ENCODE data around the gene SPINK5.

DNA sequence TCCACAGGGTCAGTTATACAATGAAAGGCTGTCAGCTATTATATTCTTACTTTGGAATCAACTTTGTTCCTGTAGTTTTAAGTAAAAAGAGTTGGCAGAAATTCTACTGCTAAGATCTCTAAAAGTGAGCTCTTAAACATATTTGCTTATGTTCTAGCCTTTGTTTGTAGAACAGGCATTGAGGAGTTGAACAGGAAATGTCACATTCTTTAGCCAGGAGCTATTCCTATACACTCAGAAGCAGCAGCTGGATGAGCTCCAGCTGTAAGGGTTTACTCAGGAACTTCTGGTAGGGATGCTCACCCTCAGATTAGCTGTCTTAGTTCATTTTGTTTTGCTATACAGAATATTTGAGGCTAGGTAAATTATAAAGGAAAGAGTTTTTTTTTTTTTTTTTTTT lies 82.1 kb downstream of the SPINK5 start:
- TF ChIP-seq, protein P1, sequence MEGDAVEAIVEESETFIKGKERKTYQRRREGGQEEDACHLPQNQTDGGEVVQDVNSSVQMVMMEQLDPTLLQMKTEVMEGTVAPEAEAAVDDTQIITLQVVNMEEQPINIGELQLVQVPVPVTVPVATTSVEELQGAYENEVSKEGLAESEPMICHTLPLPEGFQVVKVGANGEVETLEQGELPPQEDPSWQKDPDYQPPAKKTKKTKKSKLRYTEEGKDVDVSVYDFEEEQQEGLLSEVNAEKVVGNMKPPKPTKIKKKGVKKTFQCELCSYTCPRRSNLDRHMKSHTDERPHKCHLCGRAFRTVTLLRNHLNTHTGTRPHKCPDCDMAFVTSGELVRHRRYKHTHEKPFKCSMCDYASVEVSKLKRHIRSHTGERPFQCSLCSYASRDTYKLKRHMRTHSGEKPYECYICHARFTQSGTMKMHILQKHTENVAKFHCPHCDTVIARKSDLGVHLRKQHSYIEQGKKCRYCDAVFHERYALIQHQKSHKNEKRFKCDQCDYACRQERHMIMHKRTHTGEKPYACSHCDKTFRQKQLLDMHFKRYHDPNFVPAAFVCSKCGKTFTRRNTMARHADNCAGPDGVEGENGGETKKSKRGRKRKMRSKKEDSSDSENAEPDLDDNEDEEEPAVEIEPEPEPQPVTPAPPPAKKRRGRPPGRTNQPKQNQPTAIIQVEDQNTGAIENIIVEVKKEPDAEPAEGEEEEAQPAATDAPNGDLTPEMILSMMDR (IDR thresholded peaks at IDR 0.05): no peak
- no peak for TF ChIP-seq POLR2A (IDR thresholded peaks at IDR 0.05)
